GM12865 (cell line): Measurements from ENCODE around the gene IER3.

Source experiments
- DNase-seq: peaks from one replicate; pipeline ENCODE4 v3.0.0; 2010; ENCODE audit warnings: low read depth
- H3K4me3 ChIP-seq: 2 replicates; pipeline ENCODE4 v1.5.1; 2011; ENCODE audit warnings: mild to moderate bottlenecking, low read depth, low read length, control low read depth
- CTCF ChIP-seq: IDR thresholded peaks from 2 replicates; pipeline ENCODE4 v1.5.1; 2011; ENCODE audit warnings: low read length, control low read depth, low read depth, inconsistent platforms; ENCODE audit not compliant: insufficient read depth; ENCODE audit errors: missing control alignments

IER3 gene

GRCh38 chr6:30752157-30752927 lies 8.0 kb upstream of the IER3 start:
- no peak for DNase-seq
- no peak overlapping the region for H3K4me3 ChIP-seq
- TF ChIP-seq CTCF = no peak

- no peak for DNase-seq
- no peak for TF ChIP-seq CTCF
- H3K4me3 ChIP-seq = no peak overlapping the region
Observed at GRCh38 chr6:30750379-30750668, 6.0 kb upstream of the IER3 start.

GRCh38 chr6:30749554-30750378 lies 5.4 kb upstream of the IER3 start:
- DNase-seq = no peak
- no peak for TF ChIP-seq CTCF
- no peak overlapping the region for H3K4me3 ChIP-seq

GRCh38 chr6:30748851-30749540 lies 4.6 kb upstream of the IER3 start:
- no peak overlapping the region for H3K4me3 ChIP-seq
- TF ChIP-seq CTCF = no peak
- DNase-seq = no peak

- no peak for DNase-seq
- no peak overlapping the region for H3K4me3 ChIP-seq
- TF ChIP-seq CTCF = no peak
Observed at GRCh38 chr6:30747902-30748769, 3.8 kb upstream of the IER3 start.

GRCh38 chr6:30747300-30747687 lies 2.9 kb upstream of the IER3 start:
- H3K4me3 ChIP-seq = no peak overlapping the region
- TF ChIP-seq CTCF = no peak
- no peak for DNase-seq
